Thymus (tissue), 11 donors: ENCODE data around the gene FGF12. TPM values are rescaled to one million over a fixed set of nuclear protein-coding genes. Genes with fewer than 3 reads are reported as not detected.

Experiments
- DNase-seq, 9 donors: peaks; one replicate each; pipeline ENCODE4 v3.0.0-alpha.2; 2013; ENCODE audit warnings: low spot score in 9 of 9, low read depth in 6 of 9, missing footprints in 1 of 9
- H3K27ac ChIP-seq, 2 donors: one replicate each; pipeline ENCODE4 v1.5.1; 2013; ENCODE audit warnings: control low read depth in 1 of 2, low read depth in 1 of 2, low read length in 1 of 2, mild to moderate bottlenecking in 1 of 2, moderate library complexity in 1 of 2
- H3K27me3 ChIP-seq, 2 donors: one replicate each; pipeline ENCODE4 v1.5.1; 2013; ENCODE audit warnings: low read length in 1 of 2; ENCODE audit not compliant: control insufficient read depth in 2 of 2, insufficient read depth in 1 of 2
- H3K36me3 ChIP-seq, 2 donors: one replicate each; pipeline ENCODE4 v1.5.1; 2013; ENCODE audit warnings: low read length in 1 of 2, mild to moderate bottlenecking in 1 of 2, moderate library complexity in 1 of 2; ENCODE audit not compliant: control insufficient read depth in 2 of 2, insufficient read depth in 2 of 2
- H3K4me1 ChIP-seq, 2 donors: one replicate each; pipeline ENCODE4 v1.5.1; 2013; ENCODE audit warnings: low read length in 2 of 2; ENCODE audit not compliant: control insufficient read depth in 2 of 2, insufficient read depth in 2 of 2
- H3K4me3 ChIP-seq, 2 donors: one replicate each; pipeline ENCODE4 v1.5.1; 2013; ENCODE audit warnings: low read length in 2 of 2, control low read depth in 1 of 2, mild to moderate bottlenecking in 1 of 2
- H3K9me3 ChIP-seq, 2 donors: one replicate each; pipeline ENCODE4 v1.5.1; 2013; ENCODE audit warnings: low read length in 1 of 2, mild to moderate bottlenecking in 1 of 2; ENCODE audit not compliant: control insufficient read depth in 2 of 2, insufficient read depth in 1 of 2
- WGBS: extraction: QIAGEN DNeasy Blood & Tissue Kit; methylation state at CpG from one replicate; pipeline ENCODE4 v1.1.7; 2013; 5-methylcytosine and 5-hydroxymethylcytosine counted together
- polyA plus RNA-seq: library from polyadenylated mRNA; stranded (reverse); fragments of 200-250 nt; gene quantifications from one replicate; pipeline ENCODE4 v1.2.3, GENCODE V29; 2013
- total RNA-seq: library from RNA; stranded (reverse); fragments of 120-200 nt; gene quantifications from one replicate; pipeline ENCODE4 v1.2.4, GENCODE V29; 2013
- donor health status: healthy.

FGF12 gene
- total and polyA plus RNA-seq, 2 donors, result 0.19 to 1.1 TPM

- H3K36me3 ChIP-seq, result no peaks in the 10 kb centered on the region
- H3K27ac ChIP-seq, result no peak overlapping the region
- 96% methylated on average over 1 of the region's 1 CpG for WGBS
- no peaks in the 10 kb centered on the region for H3K27me3 ChIP-seq
- H3K4me1 ChIP-seq, result no peaks in the 10 kb centered on the region
- no peaks in the 10 kb centered on the region for H3K9me3 ChIP-seq
- no peak for DNase-seq
- H3K4me3 ChIP-seq, result no peak overlapping the region
These were observed 427.4 kb downstream of the FGF12 start for GRCh38 chr3:192299921-192300320.

DNA sequence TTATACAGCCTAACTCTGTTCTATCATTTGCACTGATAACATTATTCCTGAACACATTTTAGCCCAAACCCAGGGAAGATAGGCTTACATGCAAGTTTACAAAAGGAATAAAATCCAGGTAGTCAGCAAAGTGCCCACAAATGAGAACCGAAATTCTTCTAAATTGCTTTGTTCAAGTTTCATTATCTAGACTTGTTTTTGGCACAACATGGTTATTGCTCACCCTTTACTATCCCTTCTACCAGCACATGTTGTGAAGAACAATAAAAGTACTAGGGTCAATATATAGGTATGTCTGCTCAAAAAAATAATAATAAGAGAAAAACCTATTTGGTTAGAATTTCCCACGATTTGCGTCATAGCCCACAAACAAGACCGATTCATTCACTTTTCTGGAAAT, 430.5 kb downstream of the FGF12 start:
- DNase-seq, result no peak
- H3K27me3 ChIP-seq, result no peaks in the 10 kb centered on the region
- no peak overlapping the region for H3K27ac ChIP-seq
- H3K4me3 ChIP-seq, result no peak overlapping the region
- H3K9me3 ChIP-seq, result no peaks in the 10 kb centered on the region
- WGBS, result 96% methylated on average over 4 of the region's 4 CpGs
- no peaks in the 10 kb centered on the region for H3K4me1 ChIP-seq
- no peaks in the 10 kb centered on the region for H3K36me3 ChIP-seq

GRCh38 chr3:192284443-192285072, 442.8 kb downstream of the FGF12 start:
- no peak overlapping the region for H3K4me3 ChIP-seq
- DNase-seq, result no peak
- no peaks in the 10 kb centered on the region for H3K27me3 ChIP-seq
- no peaks in the 10 kb centered on the region for H3K9me3 ChIP-seq
- H3K4me1 ChIP-seq, result no peaks in the 10 kb centered on the region
- 98% methylated on average over 2 of the region's 2 CpGs for WGBS
- no peaks in the 10 kb centered on the region for H3K36me3 ChIP-seq
- no peak overlapping the region for H3K27ac ChIP-seq

DNA sequence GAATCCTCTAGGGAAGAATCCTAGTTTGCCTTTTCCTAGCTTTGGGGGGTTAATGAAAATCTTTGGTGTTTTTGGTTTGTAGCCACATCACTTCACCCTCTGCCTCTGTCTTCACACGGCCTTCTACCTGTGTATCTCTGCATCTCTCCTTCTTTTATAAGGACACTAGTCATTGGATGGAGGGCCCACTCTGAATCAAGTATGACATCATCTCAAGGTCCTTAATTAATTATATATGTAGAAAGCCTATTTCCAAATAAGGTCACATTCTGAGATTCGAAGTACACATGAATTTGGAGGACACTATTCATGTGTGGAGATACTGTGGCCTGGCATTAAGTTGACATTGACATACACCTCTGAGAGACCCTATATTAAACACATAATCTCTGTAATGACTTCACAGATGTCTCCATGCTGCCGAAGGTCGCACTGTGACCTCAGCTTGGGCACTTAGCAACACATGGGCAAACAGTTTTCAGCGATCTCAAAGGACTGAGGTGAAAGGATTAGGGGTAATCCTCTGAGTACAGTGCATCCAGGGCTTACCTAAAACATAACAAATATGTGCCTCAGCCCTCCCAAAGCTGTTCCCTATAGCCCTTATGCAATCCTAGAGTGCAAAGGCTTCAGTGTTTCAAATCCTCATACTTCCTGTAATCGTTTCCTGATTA, 446.0 kb downstream of the FGF12 start:
- no peak overlapping the region for H3K4me3 ChIP-seq
- H3K4me1 ChIP-seq, result no peaks in the 10 kb centered on the region
- H3K27me3 ChIP-seq, result no peaks in the 10 kb centered on the region
- no peaks in the 10 kb centered on the region for H3K9me3 ChIP-seq
- 84% methylated on average over 6 of the region's 6 CpGs for WGBS
- H3K36me3 ChIP-seq, result no peaks in the 10 kb centered on the region
- DNase-seq, result no peak
- no peak overlapping the region for H3K27ac ChIP-seq

DNA sequence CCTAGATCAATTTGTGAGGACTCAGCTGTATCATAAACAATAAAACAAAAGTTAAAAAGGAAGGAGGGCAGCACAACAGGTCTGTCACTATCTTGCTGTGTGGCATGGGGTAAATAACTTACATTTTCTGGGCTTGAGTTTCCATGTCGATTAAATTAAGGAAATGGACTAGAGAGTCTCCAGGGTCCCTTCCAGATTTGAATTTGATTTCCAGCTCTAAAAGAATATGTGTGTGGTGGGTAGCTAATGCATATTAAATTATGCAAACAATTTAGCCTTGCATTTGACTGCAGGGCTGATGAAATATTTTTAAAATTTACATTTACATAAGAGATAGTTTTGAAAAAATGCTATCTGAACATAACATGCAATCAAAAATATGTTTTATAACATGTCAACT, 447.7 kb downstream of the FGF12 start:
- Histone ChIP-seq H3K27ac (no peak overlapping the region), H3K4me1 (no peaks in the 10 kb centered on the region), H3K36me3 (no peaks in the 10 kb centered on the region), H3K27me3 (no peaks in the 10 kb centered on the region), H3K4me3 (no peak overlapping the region), H3K9me3 (no peaks in the 10 kb centered on the region)
- DNase-seq, result no peak
- WGBS, result 86% methylated on average over 1 of the region's 1 CpG

DNA sequence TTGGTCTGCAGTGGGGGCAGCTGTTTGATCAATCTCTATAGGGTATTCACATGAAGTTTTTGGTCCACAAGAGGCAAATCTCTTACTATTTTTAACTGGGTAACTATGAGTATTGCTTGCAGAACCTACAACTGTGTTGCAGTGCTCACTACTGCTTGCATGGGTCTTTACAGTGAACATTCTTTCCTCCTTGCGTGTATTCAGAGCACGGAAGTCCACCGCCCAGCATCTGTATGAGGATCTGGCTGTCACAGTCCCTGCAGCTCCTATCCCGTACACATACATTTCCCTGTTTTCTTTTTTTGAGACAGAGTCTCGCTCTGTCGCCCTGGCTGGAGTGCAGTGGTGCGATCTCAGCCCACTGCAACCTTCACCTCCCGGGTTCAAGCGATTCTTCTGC, 449.9 kb downstream of the FGF12 start:
- H3K4me1 ChIP-seq, result no peaks in the 10 kb centered on the region
- no peaks in the 10 kb centered on the region for H3K27me3 ChIP-seq
- H3K36me3 ChIP-seq, result no peaks in the 10 kb centered on the region
- H3K9me3 ChIP-seq, result no peaks in the 10 kb centered on the region
- no peak overlapping the region for H3K27ac ChIP-seq
- 94% methylated on average over 9 of the region's 9 CpGs for WGBS
- DNase-seq, result no peak
- no peak overlapping the region for H3K4me3 ChIP-seq

GRCh38 chr3:192275741-192276355, 451.5 kb downstream of the FGF12 start:
- 85% methylated on average over 7 of the region's 7 CpGs for WGBS
- no peak for DNase-seq
- Histone ChIP-seq H3K9me3 (no peaks in the 10 kb centered on the region), H3K27ac (no peak overlapping the region), H3K36me3 (no peaks in the 10 kb centered on the region), H3K4me3 (no peak overlapping the region), H3K4me1 (no peaks in the 10 kb centered on the region), H3K27me3 (no peaks in the 10 kb centered on the region)

DNA sequence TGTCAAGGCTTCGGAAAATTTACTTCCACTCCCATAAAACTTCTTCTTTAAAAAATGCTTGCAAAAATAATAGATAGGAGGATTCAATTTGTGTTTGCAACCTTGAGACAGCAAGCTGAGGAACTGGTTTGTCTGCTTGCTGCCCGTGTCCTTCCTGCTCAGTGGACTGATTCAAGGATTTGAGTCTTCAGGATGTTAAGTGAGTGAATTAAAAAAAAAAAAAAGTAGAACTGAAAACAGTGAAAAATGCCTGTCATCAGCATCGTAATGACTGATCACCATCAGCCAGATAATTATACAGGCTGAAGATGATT, 453.7 kb downstream of the FGF12 start:
- no peaks in the 10 kb centered on the region for H3K27me3 ChIP-seq
- H3K4me1 ChIP-seq, result no peaks in the 10 kb centered on the region
- WGBS, result 83% methylated on average over 3 of the region's 3 CpGs
- H3K4me3 ChIP-seq, result no peak overlapping the region
- H3K36me3 ChIP-seq, result no peaks in the 10 kb centered on the region
- no peak overlapping the region for H3K27ac ChIP-seq
- no peak for DNase-seq
- H3K9me3 ChIP-seq, result no peaks in the 10 kb centered on the region

- no peak overlapping the region for H3K4me3 ChIP-seq
- H3K9me3 ChIP-seq, result no peaks in the 10 kb centered on the region
- WGBS, result 85% methylated on average over 3 of the region's 3 CpGs
- H3K36me3 ChIP-seq, result no peaks in the 10 kb centered on the region
- no peak for DNase-seq
- H3K27ac ChIP-seq, result no peak overlapping the region
- H3K27me3 ChIP-seq, result no peaks in the 10 kb centered on the region
- H3K4me1 ChIP-seq, result no peaks in the 10 kb centered on the region
These were observed 454.2 kb downstream of the FGF12 start for GRCh38 chr3:192273001-192273696.
